Measurements from ENCODE around the gene PTPN1. TPM values are rescaled to one million over a fixed set of nuclear protein-coding genes. Genes with fewer than 3 reads are reported as not detected.

The PTPN1 gene
- total and polyA plus RNA-seq, 2 donors (not counting 3 experiments of a cell fraction or from before 2014, with no cell fraction given), result 41.1 to 64.3 TPM

DNA sequence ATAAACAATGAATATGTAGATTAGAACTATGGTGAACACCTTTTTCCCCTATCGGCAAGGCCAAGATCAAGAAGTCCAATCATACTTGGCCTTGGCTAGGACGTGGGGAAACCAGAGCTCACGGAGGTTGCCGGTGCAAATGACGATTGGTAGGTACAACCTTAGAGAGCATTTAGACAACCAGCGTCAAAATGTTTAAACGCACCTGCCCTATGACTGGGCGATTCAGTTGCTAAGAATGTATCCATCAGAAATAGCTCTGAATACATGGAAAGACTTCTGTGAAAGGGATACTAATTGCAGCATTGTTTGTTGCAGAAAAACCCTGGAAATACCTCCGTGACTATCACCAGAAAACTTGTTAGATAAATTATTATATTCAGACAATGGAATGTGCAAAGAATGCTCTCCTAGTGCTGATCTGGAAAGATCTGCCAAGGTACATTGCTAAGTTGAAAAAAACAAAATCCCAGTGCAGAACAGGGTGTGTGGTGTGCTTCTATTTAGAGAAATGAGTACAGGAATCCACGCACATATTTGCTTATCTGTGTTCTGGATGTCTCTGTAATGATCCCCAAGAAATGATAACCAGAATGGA is 48.0 kb upstream of the PTPN1 start:
- no peaks in the 10 kb centered on the region for H3K79me2 ChIP-seq (ENCODE audit: control insufficient read depth, insufficient read depth, low read length)
- intact Hi-C loops (cut with micrococcal nuclease), result loop anchor here (5.0 to 10.0 kb wide), 2 partner anchors 175 to 477 kb away; partner anchors contain the start of gene SNAI1
- no peak overlapping the region for H3K9ac ChIP-seq (replicated peaks; ENCODE audit: extremely low read depth, insufficient read depth, low read length)
- no peak overlapping the region for H2AFZ ChIP-seq (ENCODE audit: low read depth, low read length)
- ChIA-PET CTCF (interaction anchor here (0.6 to 1.8 kb wide), 9 partner anchors 99 to 277 kb away, joined by 3 to 11 read pairs (median 4); partner anchors contain the start of gene CEBPB), POLR2A (interaction anchor here (0.6 kb wide), 1 partner anchor 13 kb away, joined by 3 read pairs; no protein-coding TSS in a partner anchor)
- H3K27me3 ChIP-seq (ENCODE audit: control insufficient read depth in 2 of 2, insufficient read depth in 2 of 2, low read length in 2 of 2), result no peaks in the 10 kb centered on the region
- no peaks in the 10 kb centered on the region for H4K20me1 ChIP-seq (replicated peaks; ENCODE audit: control insufficient read depth, extremely low read depth, insufficient read depth, low read length)
- BruUV-seq (replicated peaks), result no TSS peak
- no peaks in the 10 kb centered on the region for H3K4me1 ChIP-seq (ENCODE audit: control insufficient read depth, extremely low read depth, insufficient read depth, low read length)
- no peak for DNase-seq (ENCODE audit: low read depth, low spot score)
- H3K27ac ChIP-seq (ENCODE audit: insufficient read depth, low read depth, low read length), result no peak overlapping the region
- TF ChIP-seq, protein P1, sequence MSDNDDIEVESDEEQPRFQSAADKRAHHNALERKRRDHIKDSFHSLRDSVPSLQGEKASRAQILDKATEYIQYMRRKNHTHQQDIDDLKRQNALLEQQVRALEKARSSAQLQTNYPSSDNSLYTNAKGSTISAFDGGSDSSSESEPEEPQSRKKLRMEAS (IDR thresholded peaks at IDR 0.05; ENCODE audit: insufficient read depth, insufficient read length), result no peak
- TF ChIP-seq POLR2A (IDR thresholded peaks at IDR 0.05; ENCODE audit: low read depth, low read length), result no peak
- no peak for FAIRE-seq
- H3K36me3 ChIP-seq (ENCODE audit: control insufficient read depth in 2 of 2, extremely low read depth in 1 of 2, insufficient read depth in 2 of 2, low read length in 2 of 2), result no peaks in the 10 kb centered on the region
- dilution Hi-C loops (cut with MboI; ENCODE audit: extremely low pct_ligation_motif_present, low sequenced_read_pairs), result no loop called here
- no peaks in the 10 kb centered on the region for H3K9me3 ChIP-seq (replicated peaks; ENCODE audit: control insufficient read depth, insufficient read depth, low read length)
- no peak overlapping the region for H3K4me3 ChIP-seq (replicated peaks in 1 of 3; ENCODE audit: insufficient read depth in 1 of 3, low read depth in 1 of 3, low read length in 3 of 3)
- H3K9me1 ChIP-seq (replicated peaks; ENCODE audit: control insufficient read depth, extremely low read depth, insufficient read depth, low read length), result no peaks in the 10 kb centered on the region
- H3K4me2 ChIP-seq (ENCODE audit: insufficient read depth, low read length), result no peak overlapping the region

DNA sequence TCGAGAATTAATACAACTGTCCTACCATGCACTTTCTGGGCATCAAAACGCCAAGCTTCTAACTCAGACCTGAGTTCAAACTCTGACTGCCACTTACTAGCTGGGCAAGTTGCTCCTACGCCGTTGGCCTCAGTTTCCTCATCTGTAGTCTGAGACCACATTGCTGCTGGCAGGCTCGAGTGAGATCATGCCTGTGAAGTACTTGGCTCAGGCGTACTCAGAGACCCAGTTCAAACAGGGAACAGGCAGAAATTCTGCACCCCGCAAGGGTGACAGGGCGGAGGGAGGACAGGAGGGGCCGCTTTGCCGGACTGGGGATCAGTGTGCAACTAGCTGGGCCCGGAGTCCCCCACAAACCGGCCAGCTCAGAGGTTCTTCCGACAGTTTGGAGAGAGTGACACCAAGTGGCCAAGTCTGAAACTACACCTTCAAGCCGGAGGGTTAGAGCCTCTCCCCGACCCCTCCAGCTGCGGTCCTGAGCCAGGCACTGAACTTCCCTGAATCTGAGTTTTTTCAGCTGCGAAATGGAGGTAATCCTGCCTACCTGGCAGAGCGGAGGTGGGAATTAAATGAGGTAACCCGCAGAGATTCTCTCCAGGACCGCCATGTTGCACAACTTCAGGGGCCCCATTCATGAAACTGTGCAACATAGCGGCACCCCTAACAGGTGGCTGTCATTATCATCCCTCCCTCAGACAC is 46.0 kb upstream of the PTPN1 start:
- no peaks in the 10 kb centered on the region for H3K9me3 ChIP-seq (replicated peaks; ENCODE audit: control insufficient read depth, insufficient read depth, low read length)
- dilution Hi-C loops (cut with MboI; ENCODE audit: extremely low pct_ligation_motif_present, low sequenced_read_pairs), result no loop called here
- DNase-seq (ENCODE audit: low read depth, low spot score) (peak; percentile 50), FAIRE-seq (peak; percentile 87)
- no peak overlapping the region for H3K4me2 ChIP-seq (ENCODE audit: insufficient read depth, low read length)
- no peaks in the 10 kb centered on the region for H3K4me1 ChIP-seq (ENCODE audit: control insufficient read depth, extremely low read depth, insufficient read depth, low read length)
- ChIA-PET POLR2A (no interaction called here), CTCF (interaction anchor here (0.7 to 3.6 kb wide), 24 partner anchors 14 to 485 kb away, joined by 3 to 52 read pairs (median 4); partner anchors contain the start of genes CEBPB and PTPN1)
- intact Hi-C loops (cut with micrococcal nuclease), result loop anchor here (1.0 to 10.0 kb wide), 6 partner anchors 112 to 479 kb away; partner anchors contain the start of genes CEBPB and SNAI1
- TF ChIP-seq POLR2AphosphoS5 (IDR thresholded peaks at IDR 0.05; ENCODE audit: insufficient read depth, low read depth, low read length), result no peak
- TF ChIP-seq, protein P2, sequence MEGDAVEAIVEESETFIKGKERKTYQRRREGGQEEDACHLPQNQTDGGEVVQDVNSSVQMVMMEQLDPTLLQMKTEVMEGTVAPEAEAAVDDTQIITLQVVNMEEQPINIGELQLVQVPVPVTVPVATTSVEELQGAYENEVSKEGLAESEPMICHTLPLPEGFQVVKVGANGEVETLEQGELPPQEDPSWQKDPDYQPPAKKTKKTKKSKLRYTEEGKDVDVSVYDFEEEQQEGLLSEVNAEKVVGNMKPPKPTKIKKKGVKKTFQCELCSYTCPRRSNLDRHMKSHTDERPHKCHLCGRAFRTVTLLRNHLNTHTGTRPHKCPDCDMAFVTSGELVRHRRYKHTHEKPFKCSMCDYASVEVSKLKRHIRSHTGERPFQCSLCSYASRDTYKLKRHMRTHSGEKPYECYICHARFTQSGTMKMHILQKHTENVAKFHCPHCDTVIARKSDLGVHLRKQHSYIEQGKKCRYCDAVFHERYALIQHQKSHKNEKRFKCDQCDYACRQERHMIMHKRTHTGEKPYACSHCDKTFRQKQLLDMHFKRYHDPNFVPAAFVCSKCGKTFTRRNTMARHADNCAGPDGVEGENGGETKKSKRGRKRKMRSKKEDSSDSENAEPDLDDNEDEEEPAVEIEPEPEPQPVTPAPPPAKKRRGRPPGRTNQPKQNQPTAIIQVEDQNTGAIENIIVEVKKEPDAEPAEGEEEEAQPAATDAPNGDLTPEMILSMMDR (IDR thresholded peaks at IDR 0.05; ENCODE audit: extremely low read depth in 1 of 2, insufficient read depth in 1 of 2, low read depth in 1 of 2, low read length in 2 of 2), result peak; percentile 62 to 78
- no peaks in the 10 kb centered on the region for H3K9me1 ChIP-seq (replicated peaks; ENCODE audit: control insufficient read depth, extremely low read depth, insufficient read depth, low read length)
- H3K36me3 ChIP-seq (ENCODE audit: control insufficient read depth in 2 of 2, extremely low read depth in 1 of 2, insufficient read depth in 2 of 2, low read length in 2 of 2), result no peaks in the 10 kb centered on the region
- no peaks in the 10 kb centered on the region for H3K27me3 ChIP-seq (ENCODE audit: control insufficient read depth in 2 of 2, insufficient read depth in 2 of 2, low read length in 2 of 2)
- H4K20me1 ChIP-seq (replicated peaks; ENCODE audit: control insufficient read depth, extremely low read depth, insufficient read depth, low read length), result no peaks in the 10 kb centered on the region
- no TSS peak for BruUV-seq (replicated peaks)
- H3K9ac ChIP-seq (replicated peaks; ENCODE audit: extremely low read depth, insufficient read depth, low read length), result no peak overlapping the region
- no peak overlapping the region for H3K27ac ChIP-seq (ENCODE audit: insufficient read depth, low read depth, low read length)
- H3K79me2 ChIP-seq (ENCODE audit: control insufficient read depth, insufficient read depth, low read length), result no peaks in the 10 kb centered on the region
- H2AFZ ChIP-seq (ENCODE audit: low read depth, low read length), result peak overlapping the region; percentile 27
- no peak overlapping the region for H3K4me3 ChIP-seq (replicated peaks in 1 of 3; ENCODE audit: insufficient read depth in 1 of 3, low read depth in 1 of 3, low read length in 3 of 3)

Data from endothelial cell of umbilical vein (primary cell).